GM10266 (cell line): ENCODE measurements around the gene JAZF1.
A peak's percentile ranks its signal among the peaks of the same experiment; 100 is the strongest.

Experiments
- DNase-seq: peaks from one replicate; pipeline ENCODE4 v3.0.0; 2012; ENCODE audit errors: extremely low spot score
- TF ChIP-seq, protein P1 (sequence below): IDR thresholded peaks from 2 replicates; pipeline ENCODE4 v1.5.1; 2012; ENCODE audit warnings: mild to moderate bottlenecking, low read depth; ENCODE audit not compliant: control insufficient read depth, insufficient read depth; ENCODE audit errors: missing control alignments

Gene JAZF1

GRCh38 chr7:28180364-28181147 is at the start of gene JAZF1:
Gene JAZF1 (minus strand): TSS chr7:28180795.
- TF ChIP-seq, protein P1, sequence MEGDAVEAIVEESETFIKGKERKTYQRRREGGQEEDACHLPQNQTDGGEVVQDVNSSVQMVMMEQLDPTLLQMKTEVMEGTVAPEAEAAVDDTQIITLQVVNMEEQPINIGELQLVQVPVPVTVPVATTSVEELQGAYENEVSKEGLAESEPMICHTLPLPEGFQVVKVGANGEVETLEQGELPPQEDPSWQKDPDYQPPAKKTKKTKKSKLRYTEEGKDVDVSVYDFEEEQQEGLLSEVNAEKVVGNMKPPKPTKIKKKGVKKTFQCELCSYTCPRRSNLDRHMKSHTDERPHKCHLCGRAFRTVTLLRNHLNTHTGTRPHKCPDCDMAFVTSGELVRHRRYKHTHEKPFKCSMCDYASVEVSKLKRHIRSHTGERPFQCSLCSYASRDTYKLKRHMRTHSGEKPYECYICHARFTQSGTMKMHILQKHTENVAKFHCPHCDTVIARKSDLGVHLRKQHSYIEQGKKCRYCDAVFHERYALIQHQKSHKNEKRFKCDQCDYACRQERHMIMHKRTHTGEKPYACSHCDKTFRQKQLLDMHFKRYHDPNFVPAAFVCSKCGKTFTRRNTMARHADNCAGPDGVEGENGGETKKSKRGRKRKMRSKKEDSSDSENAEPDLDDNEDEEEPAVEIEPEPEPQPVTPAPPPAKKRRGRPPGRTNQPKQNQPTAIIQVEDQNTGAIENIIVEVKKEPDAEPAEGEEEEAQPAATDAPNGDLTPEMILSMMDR, result no peak
- DNase-seq, result peak; percentile 66

- TF ChIP-seq, protein P1, result no peak
- DNase-seq, result no peak
Observed at GRCh38 chr7:28230261-28230660, 49.7 kb upstream of the JAZF1 start.

GRCh38 chr7:28228396-28228795 is 47.8 kb upstream of the JAZF1 start:
- TF ChIP-seq, protein P1, result no peak
- DNase-seq, result no peak

- TF ChIP-seq, protein P1, result no peak
Observed at GRCh38 chr7:28226003-28226402, 45.4 kb upstream of the JAZF1 start.

GRCh38 chr7:28225576-28225975 is 45.0 kb upstream of the JAZF1 start:
- no peak for DNase-seq
- TF ChIP-seq, protein P1, result no peak

More at GRCh38 chr7:28226003-28226402, 45.4 kb upstream of the JAZF1 start:
- no peak for DNase-seq

- DNase-seq, result no peak
- TF ChIP-seq, protein P1, result no peak
Observed at GRCh38 chr7:28224675-28225074, 44.1 kb upstream of the JAZF1 start.

- no peak for DNase-seq
Observed at GRCh38 chr7:28224172-28224571, 43.6 kb upstream of the JAZF1 start.

More at GRCh38 chr7:28224172-28224571, 43.6 kb upstream of the JAZF1 start:
- TF ChIP-seq, protein P1, result no peak
